ENCODE data around the gene ATXN7L1.
A peak's percentile ranks its signal among the peaks of the same experiment; 100 is the strongest.

Gene ATXN7L1

GRCh38 chr7:105635197-105635596 is 241.2 kb downstream of the ATXN7L1 start:
- intact Hi-C loops (cut with DNase I): loop anchor here (5.0 kb wide), 1 partner anchor 247 kb away; no protein-coding TSS in a partner anchor
- peak in 2 of 42 donors; percentile 26 to 56 for DNase-seq

- DNase-seq: no peak
- intact Hi-C loops (cut with DNase I): no loop called here
Measured at GRCh38 chr7:105625986-105626385, 250.4 kb downstream of the ATXN7L1 start.

- intact Hi-C loops (cut with DNase I): no loop called here
- no peak for DNase-seq
Measured at GRCh38 chr7:105623906-105624305, 252.5 kb downstream of the ATXN7L1 start.

- DNase-seq: no peak
- intact Hi-C loops (cut with DNase I): no loop called here
Measured at GRCh38 chr7:105623378-105623777, 253.0 kb downstream of the ATXN7L1 start.

- intact Hi-C loops (cut with DNase I): no loop called here
- DNase-seq: peak; percentile 22 to 89 (median 64)
Measured at GRCh38 chr7:105622106-105622731, 254.2 kb downstream of the ATXN7L1 start.

- DNase-seq: peak in 34 of 42 donors; percentile 18 to 75 (median 52)
- intact Hi-C loops (cut with DNase I): no loop called here
Measured at GRCh38 chr7:105621617-105622016, 254.8 kb downstream of the ATXN7L1 start.

GRCh38 chr7:105621176-105621575 is 255.2 kb downstream of the ATXN7L1 start:
- no peak for DNase-seq
- intact Hi-C loops (cut with DNase I): no loop called here

- intact Hi-C loops (cut with DNase I): no loop called here
- no peak for DNase-seq
Measured at GRCh38 chr7:105619590-105619989, 256.8 kb downstream of the ATXN7L1 start.

GRCh38 chr7:105618016-105618296 is 258.4 kb downstream of the ATXN7L1 start:
- intact Hi-C loops (cut with DNase I): no loop called here

GRCh38 chr7:105617280-105618015 is 259.0 kb downstream of the ATXN7L1 start:
- intact Hi-C loops (cut with DNase I): no loop called here
- no peak for DNase-seq

More at GRCh38 chr7:105618016-105618296, 258.4 kb downstream of the ATXN7L1 start:
- no peak for DNase-seq

GRCh38 chr7:105614341-105614840 is 262.0 kb downstream of the ATXN7L1 start:
- no peak for DNase-seq
- intact Hi-C loops (cut with DNase I): no loop called here

- DNase-seq: no peak
- intact Hi-C loops (cut with DNase I): no loop called here
Measured at GRCh38 chr7:105613611-105614330, 262.6 kb downstream of the ATXN7L1 start.

GRCh38 chr7:105612806-105613205 is 263.6 kb downstream of the ATXN7L1 start:
- intact Hi-C loops (cut with DNase I): no loop called here
- no peak for DNase-seq

GRCh38 chr7:105611856-105612775 is 264.3 kb downstream of the ATXN7L1 start:
- intact Hi-C loops (cut with DNase I): no loop called here
- DNase-seq: no peak

GRCh38 chr7:105610165-105610930 is 266.1 kb downstream of the ATXN7L1 start:
- peak in 6 of 42 donors; percentile 9 to 46 (median 34) for DNase-seq
- intact Hi-C loops (cut with DNase I): no loop called here

GRCh38 chr7:105602325-105603305 is 273.8 kb downstream of the ATXN7L1 start:
- DNase-seq: no peak
- intact Hi-C loops (cut with DNase I): no loop called here

Measured in head of caudate nucleus (tissue), 42 donors.